Kidney epithelial cell (primary cell): ENCODE measurements around the gene RBM12. TPM values are rescaled to one million over a fixed set of nuclear protein-coding genes. Genes with fewer than 3 reads are reported as not detected.

Source experiments
- DNase-seq: peaks from one replicate; pipeline ENCODE4 v3.0.0-alpha.2; 2010; ENCODE audit warnings: low read depth
- H3K27me3 ChIP-seq: 2 replicates; pipeline ENCODE4 v1.6.0; 2011; ENCODE audit warnings: low read length; ENCODE audit not compliant: control insufficient read depth, insufficient read depth
- H3K36me3 ChIP-seq: 2 replicates; pipeline ENCODE4 v1.5.1; 2011; ENCODE audit warnings: low read length; ENCODE audit not compliant: control insufficient read depth, insufficient read depth
- H3K4me3 ChIP-seq: 2 replicates; pipeline ENCODE4 v1.5.1; 2011; ENCODE audit warnings: low read depth, mild to moderate bottlenecking, control low read depth, low read length
- total RNA-seq: library from RNA; depleted of rRNA; stranded (reverse); fragments of >200 nt; gene quantifications from 2 replicates; pipeline ENCODE4 v1.2.3, GENCODE V29; 2015
- TF ChIP-seq, protein P1 (sequence below): IDR thresholded peaks from 2 replicates; pipeline ENCODE4 v1.5.1; 2011; ENCODE audit warnings: mild to moderate bottlenecking, moderate library complexity, low read length, control low read depth, inconsistent platforms; ENCODE audit not compliant: insufficient read depth, poor library complexity, severe bottlenecking

The RBM12 gene
- total RNA-seq, 1 donor from 2014 or later = 43.2 TPM

DNA sequence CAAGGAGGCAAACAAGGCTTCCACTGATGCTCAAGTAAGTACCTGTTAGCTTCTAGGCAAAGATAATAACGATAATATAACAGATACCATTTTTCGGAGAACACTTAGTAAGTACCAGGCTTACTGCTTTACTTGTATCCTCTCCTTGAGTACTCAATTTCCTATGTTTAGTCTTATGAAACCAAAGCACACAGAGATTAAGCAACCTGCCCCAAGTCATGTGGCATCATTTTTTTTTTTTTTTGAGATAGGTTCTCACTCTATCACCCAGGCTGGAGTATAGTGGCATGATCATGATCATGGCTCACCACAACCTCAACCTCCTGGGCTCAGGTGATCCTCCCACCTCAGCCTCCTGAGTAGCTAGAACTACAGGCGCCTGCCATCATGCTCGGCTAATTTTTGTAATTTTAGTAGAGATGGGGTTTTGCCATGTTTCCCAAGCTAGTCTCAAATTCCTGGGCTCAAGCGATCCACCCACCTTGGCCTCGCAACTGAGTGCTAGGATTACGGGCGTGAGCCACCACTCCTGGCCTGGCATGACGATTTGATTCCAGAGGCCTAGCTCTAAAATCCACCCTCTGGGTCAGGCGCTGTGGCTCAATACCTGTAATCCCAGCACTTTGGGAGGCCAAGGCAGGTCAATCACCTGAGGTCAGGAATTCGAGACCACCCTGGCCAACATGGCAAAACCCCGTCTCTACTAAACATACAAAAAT lies 35.1 kb downstream of the RBM12 start:
- Histone ChIP-seq H3K4me3 (no peak overlapping the region), H3K36me3 (peaks cover 5% of the 10 kb centered on the region), H3K27me3 (no peaks in the 10 kb centered on the region)
- no peak for DNase-seq
- TF ChIP-seq, protein P1, sequence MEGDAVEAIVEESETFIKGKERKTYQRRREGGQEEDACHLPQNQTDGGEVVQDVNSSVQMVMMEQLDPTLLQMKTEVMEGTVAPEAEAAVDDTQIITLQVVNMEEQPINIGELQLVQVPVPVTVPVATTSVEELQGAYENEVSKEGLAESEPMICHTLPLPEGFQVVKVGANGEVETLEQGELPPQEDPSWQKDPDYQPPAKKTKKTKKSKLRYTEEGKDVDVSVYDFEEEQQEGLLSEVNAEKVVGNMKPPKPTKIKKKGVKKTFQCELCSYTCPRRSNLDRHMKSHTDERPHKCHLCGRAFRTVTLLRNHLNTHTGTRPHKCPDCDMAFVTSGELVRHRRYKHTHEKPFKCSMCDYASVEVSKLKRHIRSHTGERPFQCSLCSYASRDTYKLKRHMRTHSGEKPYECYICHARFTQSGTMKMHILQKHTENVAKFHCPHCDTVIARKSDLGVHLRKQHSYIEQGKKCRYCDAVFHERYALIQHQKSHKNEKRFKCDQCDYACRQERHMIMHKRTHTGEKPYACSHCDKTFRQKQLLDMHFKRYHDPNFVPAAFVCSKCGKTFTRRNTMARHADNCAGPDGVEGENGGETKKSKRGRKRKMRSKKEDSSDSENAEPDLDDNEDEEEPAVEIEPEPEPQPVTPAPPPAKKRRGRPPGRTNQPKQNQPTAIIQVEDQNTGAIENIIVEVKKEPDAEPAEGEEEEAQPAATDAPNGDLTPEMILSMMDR = no peak

DNA sequence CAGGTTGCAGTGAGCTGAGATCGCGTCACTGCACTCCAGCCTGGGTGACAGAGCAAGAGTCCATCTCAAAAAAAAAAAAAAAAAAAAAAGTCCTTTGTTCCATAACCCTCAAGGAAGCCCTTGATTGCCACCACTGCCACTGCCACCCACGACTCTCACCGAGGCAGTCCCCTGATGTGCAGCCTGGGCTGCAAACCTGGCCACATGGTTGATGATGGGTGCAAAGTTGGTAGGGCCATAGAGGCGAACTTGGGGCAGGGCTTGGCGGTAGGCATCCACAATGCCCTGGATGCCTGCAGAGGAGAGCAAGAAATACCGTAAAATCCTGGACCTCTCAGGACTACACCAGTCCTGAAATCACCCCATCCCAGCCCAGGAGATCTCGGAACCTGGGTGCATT lies 37.6 kb downstream of the RBM12 start:
- TF ChIP-seq, protein P1 = no peak
- Histone ChIP-seq H3K36me3 (peaks cover 3% of the 10 kb centered on the region), H3K27me3 (no peaks in the 10 kb centered on the region), H3K4me3 (no peak overlapping the region)
- no peak for DNase-seq

DNA sequence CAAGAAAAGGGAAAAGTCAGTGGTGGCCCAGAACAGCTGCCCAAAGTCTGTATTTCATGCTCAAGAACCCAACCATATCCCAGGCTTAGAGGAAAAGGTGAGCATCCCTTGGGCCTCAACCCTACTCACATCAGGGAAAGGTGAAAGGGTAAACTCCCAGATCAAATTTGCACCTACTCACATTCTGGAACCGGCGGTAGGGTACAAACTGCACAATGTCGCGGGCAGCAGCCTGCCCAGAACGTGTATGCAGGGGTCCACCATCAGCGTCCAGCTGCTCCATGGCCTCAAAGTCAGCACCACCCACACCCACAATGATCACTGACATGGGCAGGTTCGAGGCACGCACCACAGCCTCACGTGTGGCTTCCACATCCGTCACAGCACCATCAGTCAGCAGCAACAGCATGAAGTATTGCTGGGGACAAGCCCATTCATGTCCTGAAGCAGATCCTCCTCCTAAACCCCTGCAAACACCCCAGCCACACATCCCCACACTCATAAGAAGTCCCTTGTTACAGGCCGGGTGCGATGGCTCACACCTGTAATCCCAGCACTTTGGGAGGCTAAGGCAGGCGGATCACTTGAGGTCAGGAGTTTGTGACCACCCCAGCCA lies 38.2 kb downstream of the RBM12 start:
- Histone ChIP-seq H3K4me3 (no peak overlapping the region), H3K27me3 (no peaks in the 10 kb centered on the region), H3K36me3 (peaks cover 3% of the 10 kb centered on the region)
- DNase-seq = no peak
- TF ChIP-seq, protein P1 = no peak

DNA sequence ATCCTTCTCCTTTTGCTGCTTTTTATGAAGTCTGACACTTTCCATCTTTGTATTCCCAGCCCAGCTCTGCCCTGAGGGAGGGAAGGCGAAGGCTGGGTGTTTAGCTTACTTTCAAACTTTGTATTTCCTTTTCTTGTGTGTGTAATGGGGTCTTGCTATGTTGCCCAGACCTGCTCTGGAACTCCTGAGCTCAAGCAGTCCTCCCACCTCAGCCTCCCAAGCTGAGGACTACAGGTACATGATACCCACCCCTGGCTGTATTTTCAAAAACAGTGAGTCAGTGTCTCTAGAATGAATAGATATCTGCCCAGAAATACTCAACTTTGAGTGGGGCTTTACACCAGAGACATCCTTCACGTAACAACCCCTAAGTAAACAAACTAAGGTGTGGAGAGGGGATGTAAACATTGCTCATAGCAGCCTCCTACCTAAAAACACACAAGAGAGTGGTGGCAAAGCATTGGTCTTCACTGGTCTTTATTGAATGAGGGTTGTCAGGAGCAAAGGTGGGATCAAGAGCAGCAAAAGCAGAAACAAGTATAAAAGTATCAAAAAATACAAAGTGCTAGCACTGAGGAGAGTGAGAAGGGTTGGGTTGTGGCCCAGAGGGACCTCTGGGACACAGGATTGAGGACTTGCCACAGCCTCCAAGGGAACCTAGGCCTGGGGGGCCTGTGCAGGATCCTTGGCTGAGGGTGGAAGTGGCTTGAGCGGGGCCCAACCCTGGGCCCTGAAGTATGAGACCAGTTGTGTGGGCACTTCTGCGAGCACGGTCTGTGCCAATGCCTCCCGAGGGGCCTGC lies 38.9 kb downstream of the RBM12 start:
- H3K27me3 ChIP-seq = no peaks in the 10 kb centered on the region
- DNase-seq = no peak
- TF ChIP-seq, protein P1 = no peak
- peaks cover 3% of the 10 kb centered on the region for H3K36me3 ChIP-seq
- no peak overlapping the region for H3K4me3 ChIP-seq

DNA sequence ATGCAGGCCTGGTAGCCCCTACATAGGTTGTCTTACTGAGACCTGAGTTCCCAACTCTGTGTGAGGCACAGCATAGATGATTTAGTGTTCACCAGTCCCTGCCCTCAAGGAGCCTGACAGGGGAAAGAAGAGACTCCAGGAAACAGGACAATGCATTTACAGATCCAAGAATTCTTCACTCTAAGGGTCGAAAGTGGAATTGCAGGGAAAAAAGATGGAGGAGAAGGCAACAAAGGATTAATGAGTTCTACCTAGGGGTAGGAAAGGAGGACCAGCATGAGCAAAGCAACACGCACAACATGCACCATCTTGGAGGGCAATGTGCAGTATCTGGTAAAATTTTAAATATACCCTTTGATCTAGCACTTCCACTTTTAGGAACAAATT lies 43.1 kb downstream of the RBM12 start:
- DNase-seq = no peak
- Histone ChIP-seq H3K27me3 (no peaks in the 10 kb centered on the region), H3K36me3 (peaks cover 3% of the 10 kb centered on the region), H3K4me3 (no peak overlapping the region)
- TF ChIP-seq, protein P1 = peak; percentile 20
